ENCODE measurements around the gene INTS1.

Gene INTS1

GRCh38 chr7:1433128-1433920 is 70.9 kb downstream of the INTS1 start:
- no peak overlapping the region for H3K4me3 ChIP-seq (ENCODE audit: low read depth, low read length)

- no peak overlapping the region for H3K4me3 ChIP-seq (ENCODE audit: low read depth, low read length)
Measured at GRCh38 chr7:1432411-1433082, 71.6 kb downstream of the INTS1 start.

- H3K4me3 ChIP-seq (ENCODE audit: low read depth, low read length), result no peak overlapping the region
Measured at GRCh38 chr7:1431634-1432380, 72.4 kb downstream of the INTS1 start.

GRCh38 chr7:1431226-1431625 is 73.0 kb downstream of the INTS1 start:
- no peak overlapping the region for H3K4me3 ChIP-seq (ENCODE audit: low read depth, low read length)

- H3K4me3 ChIP-seq (ENCODE audit: low read depth, low read length), result no peak overlapping the region
Measured at GRCh38 chr7:1430056-1430845, 73.9 kb downstream of the INTS1 start.

- H3K4me3 ChIP-seq (ENCODE audit: low read depth, low read length), result no peak overlapping the region
Measured at GRCh38 chr7:1428941-1429501, 75.2 kb downstream of the INTS1 start.

- no peak overlapping the region for H3K4me3 ChIP-seq (ENCODE audit: low read depth, low read length)
Measured at GRCh38 chr7:1427064-1427657, 77.0 kb downstream of the INTS1 start.

- no peak overlapping the region for H3K4me3 ChIP-seq (ENCODE audit: low read depth, low read length)
Measured at GRCh38 chr7:1426474-1426873, 77.7 kb downstream of the INTS1 start.

GRCh38 chr7:1425292-1426136 is 78.7 kb downstream of the INTS1 start:
- no peak overlapping the region for H3K4me3 ChIP-seq (ENCODE audit: low read depth, low read length)

- no peak overlapping the region for H3K4me3 ChIP-seq (ENCODE audit: low read depth, low read length)
Measured at GRCh38 chr7:1424041-1424440, 80.1 kb downstream of the INTS1 start.

GRCh38 chr7:1423264-1423811 is 80.9 kb downstream of the INTS1 start:
- H3K4me3 ChIP-seq (ENCODE audit: low read depth, low read length), result no peak overlapping the region

- H3K4me3 ChIP-seq (ENCODE audit: low read depth, low read length), result no peak overlapping the region
Measured at GRCh38 chr7:1422512-1423263, 81.5 kb downstream of the INTS1 start.

- H3K4me3 ChIP-seq (ENCODE audit: low read depth, low read length), result no peak overlapping the region
Measured at GRCh38 chr7:1421946-1422345, 82.2 kb downstream of the INTS1 start.

- no peak overlapping the region for H3K4me3 ChIP-seq (ENCODE audit: low read depth, low read length)
Measured at GRCh38 chr7:1421020-1421790, 83.0 kb downstream of the INTS1 start.
